GM23248 (cell line): ENCODE results near the gene SUGCT.

Experiments used
- EZH2 ChIP-seq: fragments of 200-600 bp; sonication (generic); IDR thresholded peaks from 2 replicates; pipeline ENCODE4 v1.6.1; 2018; ENCODE audit warnings: antibody characterized with exemption, mild to moderate bottlenecking; ENCODE audit not compliant: insufficient read depth, poor library complexity, severe bottlenecking
- EZH2phosphoT487 ChIP-seq: fragments of 200-600 bp; sonication (generic); IDR thresholded peaks from 2 replicates; pipeline ENCODE4 v1.6.1; 2018; ENCODE audit warnings: antibody characterized with exemption, moderate library complexity, mild to moderate bottlenecking, low read depth; ENCODE audit not compliant: insufficient read depth

- TF ChIP-seq EZH2 = no peak
- no peak for TF ChIP-seq EZH2phosphoT487
Observed at GRCh38 chr7:40822861-40823260, 688.1 kb downstream of the SUGCT start.
